ENCODE measurements around the gene CD247. TPM values are rescaled to one million over a fixed set of nuclear protein-coding genes. Genes with fewer than 3 reads are reported as not detected.

The CD247 gene
- total RNA-seq, 1 donor: not detected

DNA sequence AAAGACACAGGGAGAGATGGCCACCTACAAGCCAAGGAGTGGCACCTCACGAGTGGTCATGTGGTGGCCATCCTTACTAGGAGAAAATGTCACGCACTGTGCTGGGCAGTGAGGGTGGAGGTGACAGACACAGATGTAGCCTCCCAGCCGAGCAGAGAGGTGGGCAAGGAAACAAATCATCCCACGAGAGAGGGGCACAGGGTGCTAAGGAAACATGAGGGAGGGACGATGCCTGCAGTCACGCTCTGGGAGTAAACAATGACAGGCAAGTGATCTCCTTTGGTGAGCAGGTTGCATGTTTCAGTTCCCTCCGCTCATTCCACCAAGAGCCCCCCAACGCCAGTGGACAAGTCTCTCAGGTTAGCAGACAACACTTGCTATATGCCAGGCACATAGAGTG lies 65.8 kb downstream of the CD247 start:
- no peak for DNase-seq (ENCODE audit: insufficient read length, low spot score, missing footprints)
- H3K79me2 ChIP-seq (ENCODE audit: insufficient read depth, low read length): no peaks in the 10 kb centered on the region
- no peak overlapping the region for H3K4me2 ChIP-seq (ENCODE audit: insufficient read depth, low read length)
- H3K4me1 ChIP-seq (ENCODE audit: insufficient read depth, low read length): no peaks in the 10 kb centered on the region
- H3K36me3 ChIP-seq (ENCODE audit: insufficient read depth, low read length): no peaks in the 10 kb centered on the region
- H3K4me3 ChIP-seq (ENCODE audit: insufficient read depth, low read length): no peak overlapping the region
- no peak overlapping the region for H3K27ac ChIP-seq (ENCODE audit: low read depth, low read length)
- H3K9me3 ChIP-seq (ENCODE audit: low read depth, low read length): no peaks in the 10 kb centered on the region
- no peaks in the 10 kb centered on the region for H4K20me1 ChIP-seq (ENCODE audit: insufficient read depth, low read length)
- TF ChIP-seq, protein P1, sequence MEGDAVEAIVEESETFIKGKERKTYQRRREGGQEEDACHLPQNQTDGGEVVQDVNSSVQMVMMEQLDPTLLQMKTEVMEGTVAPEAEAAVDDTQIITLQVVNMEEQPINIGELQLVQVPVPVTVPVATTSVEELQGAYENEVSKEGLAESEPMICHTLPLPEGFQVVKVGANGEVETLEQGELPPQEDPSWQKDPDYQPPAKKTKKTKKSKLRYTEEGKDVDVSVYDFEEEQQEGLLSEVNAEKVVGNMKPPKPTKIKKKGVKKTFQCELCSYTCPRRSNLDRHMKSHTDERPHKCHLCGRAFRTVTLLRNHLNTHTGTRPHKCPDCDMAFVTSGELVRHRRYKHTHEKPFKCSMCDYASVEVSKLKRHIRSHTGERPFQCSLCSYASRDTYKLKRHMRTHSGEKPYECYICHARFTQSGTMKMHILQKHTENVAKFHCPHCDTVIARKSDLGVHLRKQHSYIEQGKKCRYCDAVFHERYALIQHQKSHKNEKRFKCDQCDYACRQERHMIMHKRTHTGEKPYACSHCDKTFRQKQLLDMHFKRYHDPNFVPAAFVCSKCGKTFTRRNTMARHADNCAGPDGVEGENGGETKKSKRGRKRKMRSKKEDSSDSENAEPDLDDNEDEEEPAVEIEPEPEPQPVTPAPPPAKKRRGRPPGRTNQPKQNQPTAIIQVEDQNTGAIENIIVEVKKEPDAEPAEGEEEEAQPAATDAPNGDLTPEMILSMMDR (IDR thresholded peaks at IDR 0.05; ENCODE audit: extremely low read depth, low read depth, low read length): no peak
- no peaks in the 10 kb centered on the region for H3K27me3 ChIP-seq (ENCODE audit: insufficient read depth, low read length)
- H2AFZ ChIP-seq (ENCODE audit: low read length): no peak overlapping the region

DNA sequence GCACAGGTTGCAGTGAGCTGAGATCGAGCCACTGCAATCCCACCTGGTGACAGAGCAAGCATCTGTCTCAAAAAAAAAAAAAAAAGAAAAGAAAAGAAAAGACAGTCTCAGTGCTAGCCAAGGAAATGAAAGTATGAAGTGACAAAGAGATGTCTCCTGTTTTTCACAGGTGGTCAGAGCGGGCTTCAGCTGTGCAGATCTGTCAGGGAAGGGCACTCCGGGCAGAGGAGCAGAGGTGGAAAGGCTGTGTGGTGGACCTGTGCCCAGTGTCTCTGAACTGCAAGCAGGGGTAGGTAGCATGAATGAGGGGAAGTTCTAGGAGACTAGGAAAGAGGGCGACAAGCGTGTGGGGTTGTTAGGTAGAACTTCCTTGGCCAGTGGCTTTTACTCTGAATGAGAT lies 67.5 kb downstream of the CD247 start:
- DNase-seq (ENCODE audit: insufficient read length, low spot score, missing footprints): no peak
- Histone ChIP-seq H4K20me1 (ENCODE audit: insufficient read depth, low read length) (no peaks in the 10 kb centered on the region), H3K27me3 (ENCODE audit: insufficient read depth, low read length) (no peaks in the 10 kb centered on the region), H2AFZ (ENCODE audit: low read length) (no peak overlapping the region), H3K4me2 (ENCODE audit: insufficient read depth, low read length) (no peak overlapping the region), H3K79me2 (ENCODE audit: insufficient read depth, low read length) (no peaks in the 10 kb centered on the region), H3K4me3 (ENCODE audit: insufficient read depth, low read length) (no peak overlapping the region), H3K4me1 (ENCODE audit: insufficient read depth, low read length) (no peaks in the 10 kb centered on the region), H3K36me3 (ENCODE audit: insufficient read depth, low read length) (no peaks in the 10 kb centered on the region), H3K27ac (ENCODE audit: low read depth, low read length) (no peak overlapping the region), H3K9me3 (ENCODE audit: low read depth, low read length) (no peaks in the 10 kb centered on the region)
- TF ChIP-seq, protein P1 (IDR thresholded peaks at IDR 0.05; ENCODE audit: extremely low read depth, low read depth, low read length): no peak

DNA sequence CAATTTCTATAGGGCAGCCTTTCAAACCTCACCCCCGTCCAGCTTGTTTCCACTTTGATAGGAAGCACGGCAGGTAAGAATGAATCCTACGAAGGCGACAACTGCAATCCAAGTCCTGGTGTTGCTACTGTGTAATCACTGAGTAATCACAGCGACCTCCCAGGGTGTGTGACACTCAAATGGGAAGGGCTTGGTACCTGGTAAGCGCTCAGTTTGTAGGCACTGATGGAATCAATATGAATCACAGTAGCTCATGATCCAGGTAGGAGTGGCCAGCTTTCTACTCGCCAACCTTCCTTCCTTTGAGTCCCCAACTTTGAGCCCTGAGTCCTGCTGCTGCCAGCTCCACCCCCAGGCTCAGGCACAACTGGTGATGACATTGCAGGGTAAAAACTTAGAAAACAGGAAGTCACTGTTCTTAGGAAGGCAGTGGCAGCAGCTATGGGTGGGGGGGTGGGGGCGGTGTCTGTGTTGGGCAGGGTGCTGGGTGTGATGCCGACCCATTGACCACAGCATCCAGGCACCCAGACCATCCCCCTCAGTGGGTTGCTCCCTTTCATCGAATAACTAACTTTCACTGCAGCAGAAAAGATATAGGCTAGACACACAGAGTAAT lies 70.7 kb downstream of the CD247 start:
- H3K79me2 ChIP-seq (ENCODE audit: insufficient read depth, low read length): no peaks in the 10 kb centered on the region
- no peak overlapping the region for H3K4me2 ChIP-seq (ENCODE audit: insufficient read depth, low read length)
- no peaks in the 10 kb centered on the region for H4K20me1 ChIP-seq (ENCODE audit: insufficient read depth, low read length)
- no peaks in the 10 kb centered on the region for H3K9me3 ChIP-seq (ENCODE audit: low read depth, low read length)
- H3K27ac ChIP-seq (ENCODE audit: low read depth, low read length): no peak overlapping the region
- peak; percentile 15 for DNase-seq (ENCODE audit: insufficient read length, low spot score, missing footprints)
- no peak overlapping the region for H2AFZ ChIP-seq (ENCODE audit: low read length)
- H3K27me3 ChIP-seq (ENCODE audit: insufficient read depth, low read length): no peaks in the 10 kb centered on the region
- H3K4me3 ChIP-seq (ENCODE audit: insufficient read depth, low read length): no peak overlapping the region
- H3K36me3 ChIP-seq (ENCODE audit: insufficient read depth, low read length): no peaks in the 10 kb centered on the region
- TF ChIP-seq, protein P1 (IDR thresholded peaks at IDR 0.05; ENCODE audit: extremely low read depth, low read depth, low read length): no peak
- no peaks in the 10 kb centered on the region for H3K4me1 ChIP-seq (ENCODE audit: insufficient read depth, low read length)

DNA sequence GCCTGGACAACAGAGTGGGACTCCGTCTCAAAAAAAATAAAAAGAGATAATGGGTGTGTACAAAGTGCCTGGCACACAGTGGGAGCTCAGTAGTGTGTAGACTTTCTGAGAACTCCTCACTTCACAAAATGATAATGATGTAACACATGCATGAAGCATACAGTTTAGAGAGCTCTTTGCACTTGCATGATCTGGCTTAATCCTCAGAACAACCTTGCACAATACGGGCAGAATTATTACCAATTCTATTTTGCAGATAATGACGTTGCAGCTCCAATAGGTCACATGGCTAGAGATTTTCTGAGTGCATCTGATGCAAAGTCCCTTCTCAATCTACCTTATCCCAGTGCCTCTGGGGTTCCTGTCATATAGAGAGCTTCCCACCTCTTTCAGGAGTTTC lies 71.4 kb downstream of the CD247 start:
- no peaks in the 10 kb centered on the region for H3K9me3 ChIP-seq (ENCODE audit: low read depth, low read length)
- no peak for DNase-seq (ENCODE audit: insufficient read length, low spot score, missing footprints)
- H3K79me2 ChIP-seq (ENCODE audit: insufficient read depth, low read length): no peaks in the 10 kb centered on the region
- H3K4me1 ChIP-seq (ENCODE audit: insufficient read depth, low read length): no peaks in the 10 kb centered on the region
- H3K27me3 ChIP-seq (ENCODE audit: insufficient read depth, low read length): no peaks in the 10 kb centered on the region
- TF ChIP-seq, protein P1 (IDR thresholded peaks at IDR 0.05; ENCODE audit: extremely low read depth, low read depth, low read length): no peak
- no peak overlapping the region for H2AFZ ChIP-seq (ENCODE audit: low read length)
- H3K4me3 ChIP-seq (ENCODE audit: insufficient read depth, low read length): no peak overlapping the region
- no peaks in the 10 kb centered on the region for H4K20me1 ChIP-seq (ENCODE audit: insufficient read depth, low read length)
- no peak overlapping the region for H3K27ac ChIP-seq (ENCODE audit: low read depth, low read length)
- H3K36me3 ChIP-seq (ENCODE audit: insufficient read depth, low read length): no peaks in the 10 kb centered on the region
- no peak overlapping the region for H3K4me2 ChIP-seq (ENCODE audit: insufficient read depth, low read length)

Measured in osteoblast (primary cell).